Kidney (tissue), 14 donors: Measurements from ENCODE around the gene XRCC4. TPM values are rescaled to one million over a fixed set of nuclear protein-coding genes. Genes with fewer than 3 reads are reported as not detected.

Source experiments
- DNase-seq, 5 donors: peaks; one replicate each; pipeline ENCODE4 v3.0.0-alpha.2; 2013 to 2020
- FAIRE-seq: peaks from 2 replicates; lab custom pipeline; 2012; peaks lifted over from hg19 to GRCh38; lab: Jason Lieb, UNC
- H3K27ac ChIP-seq, 2 donors: one replicate each; pipeline ENCODE4 v1.7.0; 2013; ENCODE audit warnings: low read depth in 2 of 2, low read length in 2 of 2, inconsistent platforms in 1 of 2
- H3K27me3 ChIP-seq: one replicate; pipeline ENCODE4 v1.7.1; 2013; ENCODE audit warnings: low read length, inconsistent platforms; ENCODE audit not compliant: control insufficient read depth, insufficient read depth
- H3K36me3 ChIP-seq, 3 donors: one replicate each; pipeline versions ENCODE4 v1.7.0 to v1.7.1; 2013; ENCODE audit warnings: low read length in 3 of 3, control low read depth in 1 of 3, inconsistent platforms in 1 of 3; ENCODE audit not compliant: insufficient read depth in 3 of 3, control insufficient read depth in 2 of 3
- H3K4me1 ChIP-seq, 3 donors: one replicate each; pipeline versions ENCODE4 v1.7.0 to v1.7.1; 2013; ENCODE audit warnings: low read length in 3 of 3, inconsistent platforms in 1 of 3, low read depth in 1 of 3; ENCODE audit not compliant: control insufficient read depth in 2 of 3, insufficient read depth in 2 of 3
- H3K4me3 ChIP-seq, 3 donors: one replicate each; pipeline versions ENCODE4 v1.7.0 to v1.8.1; 2013; ENCODE audit warnings: low read length in 3 of 3, control low read depth in 1 of 3, inconsistent platforms in 1 of 3
- H3K9ac ChIP-seq, 3 donors: one replicate each; pipeline versions ENCODE4 v1.7.0 to v1.7.1; 2013; ENCODE audit warnings: low read length in 3 of 3, control low read depth in 1 of 3, inconsistent platforms in 1 of 3
- H3K9me3 ChIP-seq, 3 donors: one replicate each; pipeline versions ENCODE4 v1.7.0 to v1.7.1; 2013; ENCODE audit warnings: low read length in 3 of 3, control low read depth in 1 of 3, inconsistent platforms in 1 of 3; ENCODE audit not compliant: control insufficient read depth in 2 of 3, insufficient read depth in 1 of 3
- intact Hi-C: fragments of 100-400 bp; cut with DNase I; formaldehyde crosslinking; loops from one replicate; pipeline ENCODE4 v1.11.1; 2022
- polyA plus RNA-seq: library from polyadenylated mRNA; stranded (reverse); fragments of 350-450 nt; fragmentation: Illumina TruSeq; extraction: RNeasy Lipid Tissue Mini Kit (QIAGEN cat#74804); gene quantifications from one replicate; pipeline ENCODE4 v1.2.3, GENCODE V29; 2014; ENCODE audit warnings: low read depth, low replicate concordance; ENCODE audit not compliant: insufficient read depth
- total RNA-seq: library from RNA; stranded (reverse); fragmentation: NEBNext Ultra II Directional; extraction: Animal tissue kit (Norgen Biotek cat#: 25700); gene quantifications from one replicate; pipeline ENCODE4 v1.2.1, GENCODE V29; 2021
- TF ChIP-seq, protein P1 (sequence below): IDR thresholded peaks from 3 replicates; pipeline ENCODE4 v1.5.1; 2012; ENCODE audit warnings: mild to moderate bottlenecking, moderate library complexity, borderline replicate concordance; ENCODE audit not compliant: insufficient read depth; ENCODE audit errors: extremely low read depth
- donor health status: control.
- donor health status: control.
- donor health status: control.
- donor health status: control.
- donor health status: control.
- donor health status: DM: yes; HTN: yes; CAD: no.
- donor health status: Normal renal cell carcinoma (clear cell type).

XRCC4 gene
- total and polyA plus RNA-seq, 2 donors from 2014 or later, result 8.5 to 9.4 TPM

DNA sequence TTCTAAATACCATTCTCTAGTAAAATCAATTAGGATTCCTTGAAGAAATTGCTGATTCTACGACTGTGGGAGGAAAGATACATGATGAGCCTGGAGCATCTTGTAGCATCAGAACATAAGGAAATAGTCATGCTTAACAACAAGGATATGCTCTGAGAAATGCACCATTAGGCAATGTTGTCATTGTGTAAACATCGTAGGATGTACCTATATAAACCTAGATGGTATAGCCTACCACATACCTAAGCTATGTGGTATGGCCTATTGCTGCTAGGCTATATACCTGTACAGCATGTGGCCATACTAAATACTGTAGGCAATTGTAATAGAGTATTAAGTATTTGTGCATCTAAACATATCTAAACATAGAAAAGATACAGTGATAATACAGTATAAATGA, 316.8 kb downstream of the XRCC4 start:
- Histone ChIP-seq H3K27me3 (no peaks in the 10 kb centered on the region), H3K4me1 (no peaks in the 10 kb centered on the region), H3K9me3 (no peaks in the 10 kb centered on the region), H3K27ac (no peak overlapping the region), H3K9ac (no peak overlapping the region), H3K36me3 (no peaks in the 10 kb centered on the region), H3K4me3 (no peak overlapping the region)
- FAIRE-seq (no peak), DNase-seq (no peak)
- TF ChIP-seq, protein P1, sequence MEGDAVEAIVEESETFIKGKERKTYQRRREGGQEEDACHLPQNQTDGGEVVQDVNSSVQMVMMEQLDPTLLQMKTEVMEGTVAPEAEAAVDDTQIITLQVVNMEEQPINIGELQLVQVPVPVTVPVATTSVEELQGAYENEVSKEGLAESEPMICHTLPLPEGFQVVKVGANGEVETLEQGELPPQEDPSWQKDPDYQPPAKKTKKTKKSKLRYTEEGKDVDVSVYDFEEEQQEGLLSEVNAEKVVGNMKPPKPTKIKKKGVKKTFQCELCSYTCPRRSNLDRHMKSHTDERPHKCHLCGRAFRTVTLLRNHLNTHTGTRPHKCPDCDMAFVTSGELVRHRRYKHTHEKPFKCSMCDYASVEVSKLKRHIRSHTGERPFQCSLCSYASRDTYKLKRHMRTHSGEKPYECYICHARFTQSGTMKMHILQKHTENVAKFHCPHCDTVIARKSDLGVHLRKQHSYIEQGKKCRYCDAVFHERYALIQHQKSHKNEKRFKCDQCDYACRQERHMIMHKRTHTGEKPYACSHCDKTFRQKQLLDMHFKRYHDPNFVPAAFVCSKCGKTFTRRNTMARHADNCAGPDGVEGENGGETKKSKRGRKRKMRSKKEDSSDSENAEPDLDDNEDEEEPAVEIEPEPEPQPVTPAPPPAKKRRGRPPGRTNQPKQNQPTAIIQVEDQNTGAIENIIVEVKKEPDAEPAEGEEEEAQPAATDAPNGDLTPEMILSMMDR, result no peak
- intact Hi-C loops, result no loop called here

GRCh38 chr5:83396662-83397061, 319.3 kb downstream of the XRCC4 start:
- no peak overlapping the region for H3K9ac ChIP-seq
- no peaks in the 10 kb centered on the region for H3K27me3 ChIP-seq
- H3K9me3 ChIP-seq, result no peaks in the 10 kb centered on the region
- no peak overlapping the region for H3K27ac ChIP-seq
- no peak for FAIRE-seq
- TF ChIP-seq, protein P1, result no peak
- H3K4me1 ChIP-seq, result no peaks in the 10 kb centered on the region
- H3K36me3 ChIP-seq, result no peaks in the 10 kb centered on the region
- H3K4me3 ChIP-seq, result no peak overlapping the region
- intact Hi-C loops, result no loop called here
- no peak for DNase-seq

- H3K9me3 ChIP-seq, result no peaks in the 10 kb centered on the region
- DNase-seq (no peak), FAIRE-seq (no peak)
- TF ChIP-seq, protein P1, result no peak
- no peak overlapping the region for H3K27ac ChIP-seq
- intact Hi-C loops, result no loop called here
- H3K4me3 ChIP-seq, result no peak overlapping the region
- H3K36me3 ChIP-seq, result no peaks in the 10 kb centered on the region
- H3K27me3 ChIP-seq, result no peaks in the 10 kb centered on the region
- no peaks in the 10 kb centered on the region for H3K4me1 ChIP-seq
- no peak overlapping the region for H3K9ac ChIP-seq
Observed at GRCh38 chr5:83397658-83398057, 320.3 kb downstream of the XRCC4 start.

DNA sequence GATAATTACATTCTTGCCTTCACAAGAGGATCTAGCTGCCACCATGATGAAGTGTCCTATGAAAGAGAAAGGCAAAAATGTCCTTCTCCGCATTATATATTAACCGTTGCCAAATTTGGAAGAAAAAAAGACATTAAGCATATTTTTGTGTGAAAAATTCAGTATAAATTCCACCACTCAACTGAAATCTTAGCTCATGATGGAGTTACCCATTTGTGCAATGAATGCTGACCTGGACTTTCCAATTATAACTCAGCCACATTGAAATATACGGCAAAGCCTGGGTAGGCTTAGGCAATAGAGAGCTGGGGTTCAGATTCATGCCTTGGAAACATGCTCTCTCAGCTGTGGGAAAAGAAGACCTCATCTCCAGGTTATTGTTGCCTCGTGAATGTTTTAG, 322.9 kb downstream of the XRCC4 start:
- no peaks in the 10 kb centered on the region for H3K27me3 ChIP-seq
- no peak overlapping the region for H3K4me3 ChIP-seq
- no peaks in the 10 kb centered on the region for H3K36me3 ChIP-seq
- H3K9me3 ChIP-seq, result no peaks in the 10 kb centered on the region
- FAIRE-seq (no peak), DNase-seq (no peak)
- H3K27ac ChIP-seq, result no peak overlapping the region
- TF ChIP-seq, protein P1, result no peak
- intact Hi-C loops, result no loop called here
- no peak overlapping the region for H3K9ac ChIP-seq
- no peaks in the 10 kb centered on the region for H3K4me1 ChIP-seq
